PFSK-1 (cell line): Measurements from ENCODE around the gene PAPPA.

Source experiments
- POLR2AphosphoS5 ChIP-seq: IDR thresholded peaks from 2 replicates; pipeline ENCODE4 v1.6.1; 2012; ENCODE audit warnings: low read depth, mild to moderate bottlenecking, control low read depth, low read length, moderate library complexity
- REST ChIP-seq, 2 experiments: IDR thresholded peaks; 2 replicates each; pipeline versions ENCODE4 v1.6.1 to v1.8.0; 2011 to 2012; ENCODE audit warnings: low read depth in 2 of 2, low read length in 2 of 2, control low read depth in 1 of 2, inconsistent platforms in 1 of 2, mild to moderate bottlenecking in 1 of 2, moderate library complexity in 1 of 2; ENCODE audit not compliant: insufficient read depth in 1 of 2
- SIN3A ChIP-seq: IDR thresholded peaks from 2 replicates; pipeline ENCODE4 v1.6.1; 2012; ENCODE audit warnings: mild to moderate bottlenecking, low read length, moderate library complexity, borderline replicate concordance; ENCODE audit not compliant: insufficient read depth
- TAF1 ChIP-seq: IDR thresholded peaks from 2 replicates; pipeline ENCODE4 v1.6.1; 2012; ENCODE audit warnings: low read length, control low read depth, borderline replicate concordance; ENCODE audit not compliant: insufficient read depth

GRCh38 chr9:116430849-116431248 is 277.3 kb downstream of the PAPPA start:
- TF ChIP-seq REST (IDR thresholded peaks at IDR 0.05; ENCODE audit: insufficient read depth in 1 of 2, low read depth in 2 of 2, low read length in 2 of 2) (no peak), POLR2AphosphoS5 (no peak), TAF1 (no peak), SIN3A (no peak)
